ENCODE measurements around the gene NHLRC4.

NHLRC4 gene

DNA sequence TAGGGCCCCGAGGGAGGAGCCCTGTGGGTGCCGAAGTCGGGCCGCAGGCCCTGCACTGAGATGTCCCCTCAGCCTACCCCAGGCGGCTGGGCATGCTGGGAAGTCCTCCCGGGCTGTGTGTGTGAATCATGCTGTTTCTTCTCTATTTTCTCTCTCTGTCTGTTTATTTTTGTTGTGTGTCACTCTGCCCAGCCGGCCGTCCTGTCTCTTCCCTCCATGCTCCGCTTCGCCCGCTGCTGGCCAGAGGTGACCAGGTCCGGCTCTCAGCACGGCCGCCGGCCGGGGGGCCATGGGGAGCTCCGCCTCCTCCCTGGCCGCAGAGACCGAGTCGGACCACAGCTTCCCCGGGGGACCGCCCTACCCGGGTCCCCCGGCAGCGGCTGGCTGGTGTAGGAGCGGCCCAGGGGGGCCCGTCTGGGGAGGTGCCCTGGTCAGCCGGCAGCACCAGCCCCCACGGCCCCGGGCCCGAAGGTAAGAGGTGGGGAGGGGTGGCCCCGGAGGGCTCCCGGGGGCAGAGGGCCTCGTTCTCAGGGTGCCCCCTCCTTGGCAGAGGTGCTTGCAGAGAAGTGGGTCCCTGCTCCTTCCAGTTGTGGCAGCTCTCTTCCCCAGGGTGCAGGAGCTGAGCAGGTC is 26.8 kb upstream of the NHLRC4 start:
- no peak overlapping the region for H3K4me3 ChIP-seq (ENCODE audit: low read depth, low read length)
- TF ChIP-seq, protein P1, sequence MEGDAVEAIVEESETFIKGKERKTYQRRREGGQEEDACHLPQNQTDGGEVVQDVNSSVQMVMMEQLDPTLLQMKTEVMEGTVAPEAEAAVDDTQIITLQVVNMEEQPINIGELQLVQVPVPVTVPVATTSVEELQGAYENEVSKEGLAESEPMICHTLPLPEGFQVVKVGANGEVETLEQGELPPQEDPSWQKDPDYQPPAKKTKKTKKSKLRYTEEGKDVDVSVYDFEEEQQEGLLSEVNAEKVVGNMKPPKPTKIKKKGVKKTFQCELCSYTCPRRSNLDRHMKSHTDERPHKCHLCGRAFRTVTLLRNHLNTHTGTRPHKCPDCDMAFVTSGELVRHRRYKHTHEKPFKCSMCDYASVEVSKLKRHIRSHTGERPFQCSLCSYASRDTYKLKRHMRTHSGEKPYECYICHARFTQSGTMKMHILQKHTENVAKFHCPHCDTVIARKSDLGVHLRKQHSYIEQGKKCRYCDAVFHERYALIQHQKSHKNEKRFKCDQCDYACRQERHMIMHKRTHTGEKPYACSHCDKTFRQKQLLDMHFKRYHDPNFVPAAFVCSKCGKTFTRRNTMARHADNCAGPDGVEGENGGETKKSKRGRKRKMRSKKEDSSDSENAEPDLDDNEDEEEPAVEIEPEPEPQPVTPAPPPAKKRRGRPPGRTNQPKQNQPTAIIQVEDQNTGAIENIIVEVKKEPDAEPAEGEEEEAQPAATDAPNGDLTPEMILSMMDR (IDR thresholded peaks at IDR 0.05; ENCODE audit: borderline replicate concordance, insufficient read depth, low read depth, low read length): no peak

DNA sequence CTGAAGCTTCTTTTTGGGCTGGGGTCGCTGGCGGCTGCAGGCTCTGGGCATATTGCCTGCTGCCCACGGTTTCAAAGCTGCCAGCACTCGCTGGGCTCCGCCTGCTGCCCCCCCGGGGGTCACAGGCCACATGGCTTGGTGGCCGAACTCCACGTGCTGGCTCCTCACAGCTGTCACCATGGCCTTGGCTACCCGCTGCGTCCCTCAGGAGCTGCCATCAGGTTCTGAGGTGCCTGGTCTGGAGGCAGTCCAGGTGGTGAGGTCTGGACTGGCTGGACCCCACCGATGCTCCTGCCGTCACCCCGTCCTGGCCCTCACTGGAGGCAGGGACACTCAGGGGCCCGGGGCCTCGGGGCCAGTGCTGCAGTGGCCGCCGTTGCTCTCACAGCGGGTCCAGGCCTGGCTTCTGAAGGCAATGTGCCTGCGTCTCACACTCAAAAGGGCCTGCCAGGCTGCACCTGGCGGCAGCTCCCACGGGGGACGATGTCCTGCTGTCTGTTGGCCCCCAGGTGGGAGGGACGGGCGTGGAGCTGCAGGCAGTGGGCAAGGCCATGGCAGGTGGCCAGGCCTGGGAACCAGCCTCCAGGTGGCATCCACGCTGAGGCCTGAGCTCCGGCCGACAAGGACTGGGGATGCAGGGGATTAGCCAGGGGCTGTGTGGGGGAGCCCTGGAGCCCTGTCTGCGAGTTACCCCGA is 26.0 kb upstream of the NHLRC4 start:
- TF ChIP-seq, protein P1 (IDR thresholded peaks at IDR 0.05; ENCODE audit: borderline replicate concordance, insufficient read depth, low read depth, low read length): no peak
- no peak overlapping the region for H3K4me3 ChIP-seq (ENCODE audit: low read depth, low read length)

DNA sequence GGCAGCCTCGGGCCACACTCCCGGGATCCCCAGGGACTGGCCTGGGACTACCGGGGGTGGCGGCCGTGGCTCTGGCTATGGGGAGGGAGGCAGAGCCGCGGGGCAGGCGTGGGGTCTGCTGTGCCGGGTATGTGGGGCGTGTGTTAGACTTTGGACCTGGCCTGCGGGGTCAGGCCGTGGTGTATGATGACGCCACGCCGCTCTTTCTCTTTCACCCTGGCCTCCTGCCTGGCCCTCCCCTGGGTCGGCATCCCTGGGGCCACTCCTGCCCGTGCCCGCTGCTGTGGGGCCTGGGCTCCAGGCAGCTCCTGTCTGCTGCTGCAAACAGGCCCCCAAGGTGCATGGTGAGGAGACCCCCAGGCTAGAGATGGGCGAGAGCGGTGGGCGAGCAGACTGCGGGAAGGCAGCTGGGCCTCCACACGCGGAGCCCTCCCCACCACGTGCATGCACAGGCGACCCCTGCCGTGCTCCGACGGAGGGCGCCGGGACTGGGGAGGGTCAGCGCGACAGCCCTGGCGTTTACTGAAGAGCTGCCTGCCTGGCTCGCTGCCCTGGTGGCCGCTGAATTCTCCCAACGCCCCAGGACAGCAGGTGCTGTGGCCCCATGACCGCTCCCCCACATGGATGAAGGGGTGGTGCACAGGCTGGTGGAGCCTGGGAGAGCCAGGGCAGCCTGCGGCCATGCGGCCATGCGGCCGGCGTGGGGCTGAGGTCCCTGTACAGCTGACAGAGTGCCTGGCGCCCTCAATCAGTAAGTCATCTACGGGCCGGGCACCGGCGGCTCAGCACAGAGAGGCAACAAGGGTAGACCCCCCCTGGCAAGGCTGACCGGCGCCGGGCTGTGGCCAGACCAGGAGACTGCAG is 23.3 kb upstream of the NHLRC4 start:
- no peak overlapping the region for H3K4me3 ChIP-seq (ENCODE audit: low read depth, low read length)
- TF ChIP-seq, protein P1 (IDR thresholded peaks at IDR 0.05; ENCODE audit: borderline replicate concordance, insufficient read depth, low read depth, low read length): no peak

DNA sequence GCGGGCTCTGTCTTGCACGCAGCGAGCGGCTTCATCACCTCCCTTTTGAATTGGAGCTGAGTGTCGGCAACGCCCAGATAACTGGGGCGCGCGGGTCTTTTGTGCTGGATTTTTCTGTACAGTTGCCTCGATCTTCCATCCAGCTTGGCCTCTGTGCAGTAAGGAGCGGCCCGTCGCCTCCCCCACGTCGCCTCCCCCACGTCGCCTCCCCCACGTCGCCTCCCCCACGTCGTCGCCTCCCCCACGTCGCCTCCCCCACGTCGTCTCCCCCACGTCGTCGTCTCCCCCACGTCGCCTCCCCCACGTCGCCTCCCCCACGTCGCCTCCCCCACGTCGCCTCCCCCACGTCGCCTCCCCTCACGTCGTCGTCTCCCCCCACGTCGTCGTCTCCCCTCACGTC is 22.3 kb upstream of the NHLRC4 start:
- TF ChIP-seq, protein P1 (IDR thresholded peaks at IDR 0.05; ENCODE audit: borderline replicate concordance, insufficient read depth, low read depth, low read length): no peak
- no peak overlapping the region for H3K4me3 ChIP-seq (ENCODE audit: low read depth, low read length)

DNA sequence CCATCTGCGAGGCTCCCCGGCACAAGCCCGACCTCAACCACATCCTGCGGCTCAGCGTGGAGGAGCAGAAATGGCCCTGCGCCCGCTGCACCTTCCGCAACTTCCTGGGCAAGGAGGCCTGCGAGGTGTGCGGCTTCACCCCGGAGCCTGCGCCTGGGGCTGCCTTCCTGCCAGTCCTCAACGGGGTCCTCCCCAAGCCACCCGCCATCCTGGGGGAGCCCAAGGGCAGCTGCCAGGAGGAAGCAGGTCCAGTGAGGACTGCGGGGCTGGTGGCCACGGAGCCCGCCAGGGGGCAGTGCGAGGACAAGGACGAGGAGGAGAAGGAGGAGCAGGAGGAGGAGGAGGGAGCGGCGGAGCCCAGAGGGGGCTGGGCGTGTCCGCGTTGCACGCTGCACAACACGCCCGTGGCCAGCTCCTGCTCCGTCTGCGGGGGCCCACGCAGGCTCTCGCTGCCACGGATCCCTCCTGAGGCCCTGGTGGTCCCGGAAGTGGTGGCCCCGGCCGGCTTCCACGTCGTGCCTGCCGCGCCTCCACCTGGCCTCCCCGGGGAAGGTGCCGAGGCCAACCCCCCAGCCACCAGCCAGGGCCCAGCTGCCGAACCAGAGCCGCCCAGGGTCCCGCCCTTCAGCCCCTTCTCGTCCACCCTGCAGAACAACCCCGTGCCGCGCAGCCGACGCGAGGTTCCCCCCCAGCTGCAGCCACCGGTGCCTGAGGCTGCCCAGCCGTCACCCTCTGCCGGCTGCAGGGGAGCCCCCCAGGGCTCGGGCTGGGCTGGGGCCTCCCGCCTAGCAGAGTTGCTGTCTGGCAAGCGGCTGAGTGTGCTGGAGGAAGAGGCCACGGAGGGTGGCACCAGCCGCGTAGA is 19.7 kb upstream of the NHLRC4 start:
- H3K4me3 ChIP-seq (ENCODE audit: low read depth, low read length): no peak overlapping the region
- TF ChIP-seq, protein P1 (IDR thresholded peaks at IDR 0.05; ENCODE audit: borderline replicate concordance, insufficient read depth, low read depth, low read length): no peak

DNA sequence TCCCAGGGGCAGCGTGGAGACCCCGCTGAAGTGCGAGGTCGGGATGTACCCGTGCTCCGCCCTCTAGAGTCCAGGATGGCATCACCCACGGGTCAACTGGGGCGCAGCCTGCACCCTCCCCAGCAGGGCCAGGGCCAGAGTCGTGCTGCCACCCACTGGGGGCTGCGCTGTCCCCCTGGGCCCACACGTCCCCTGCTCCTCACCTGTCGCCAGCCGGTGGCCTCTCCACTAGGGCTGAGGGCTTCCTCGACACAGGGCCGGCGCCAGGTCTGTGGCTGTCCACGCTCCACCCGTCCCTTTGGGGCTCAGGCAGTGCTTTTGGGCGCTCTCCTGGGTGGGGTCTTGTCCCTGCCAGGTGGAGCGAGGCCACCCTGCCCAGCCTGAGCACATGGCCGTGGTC is 18.2 kb upstream of the NHLRC4 start:
- TF ChIP-seq, protein P1 (IDR thresholded peaks at IDR 0.05; ENCODE audit: borderline replicate concordance, insufficient read depth, low read depth, low read length): no peak
- H3K4me3 ChIP-seq (ENCODE audit: low read depth, low read length): no peak overlapping the region

Data from GM12875 (cell line).